Measurements from ENCODE around the gene MINDY4. TPM values are rescaled to one million over a fixed set of nuclear protein-coding genes. Genes with fewer than 3 reads are reported as not detected.

MINDY4 gene
- total and polyA plus RNA-seq, 10 of the 15 experiments (the other 5 are each of a cell fraction or from before 2014, with no cell fraction given), result 0.10 to 0.90 (median 0.40) TPM

DNA sequence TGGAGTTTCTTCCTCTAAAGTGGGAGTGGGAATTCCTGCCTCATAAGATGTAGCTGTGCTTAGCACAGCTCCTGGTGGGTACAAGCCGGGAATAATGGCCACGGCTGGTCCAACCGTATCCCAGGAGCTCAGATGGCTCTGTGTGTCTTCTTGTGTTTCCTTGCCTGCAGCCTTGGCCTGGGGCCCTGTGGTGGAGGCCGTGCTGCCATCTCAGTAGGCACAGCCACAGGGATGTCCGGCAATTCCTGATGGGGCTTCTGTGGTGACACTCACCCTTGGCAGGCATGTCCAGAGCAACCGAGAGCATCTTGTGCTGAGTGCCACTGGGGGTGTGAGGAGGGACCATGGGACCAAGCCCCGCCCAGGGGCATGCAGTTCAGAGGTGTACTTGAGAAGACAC is 90.4 kb downstream of the MINDY4 start:
- SMC1A ChIA-PET (ENCODE audit: uncharacterized antibody, unreplicated experiment), result no interaction called here

DNA sequence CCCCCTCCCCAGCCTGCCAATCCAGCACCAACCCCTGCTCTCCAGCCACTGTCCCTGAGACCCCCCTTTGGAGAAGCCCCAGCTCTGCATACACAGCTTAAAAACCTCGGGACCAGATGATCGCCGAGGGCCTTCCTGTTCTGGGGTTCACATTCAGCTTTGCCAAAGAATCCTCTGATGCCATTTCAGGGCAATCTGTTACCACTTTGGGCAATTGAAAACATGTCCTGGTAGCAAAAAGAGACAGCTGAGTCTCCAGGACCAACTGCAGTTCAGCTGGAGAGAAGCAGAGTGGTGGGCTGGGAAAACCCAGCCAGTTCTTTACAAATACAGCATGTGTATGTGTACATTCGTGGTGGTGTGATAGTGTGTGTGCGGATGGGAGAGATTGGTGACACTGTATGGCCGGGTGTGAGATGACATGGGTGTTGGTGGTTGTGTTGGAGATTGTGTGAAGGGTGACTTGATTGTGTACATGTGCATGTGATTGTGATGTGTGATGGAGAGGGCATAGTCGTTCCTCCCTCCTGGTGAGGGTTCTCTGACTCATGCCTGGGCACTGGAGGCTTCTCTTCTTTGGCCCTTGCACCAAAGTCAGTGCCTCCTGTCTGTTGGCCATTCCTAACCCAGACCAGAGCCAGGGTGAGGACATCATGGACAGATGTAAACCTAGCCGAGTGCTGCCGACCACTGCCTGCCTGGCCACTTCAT is 91.9 kb downstream of the MINDY4 start:
- WGBS (ENCODE audit: insufficient coverage, insufficient replicate concordance, low lambda C conversion rate, missing lambda C conversion rate), result 37% methylated on average over 9 of the region's 9 CpGs
- SMC1A ChIA-PET (ENCODE audit: uncharacterized antibody, unreplicated experiment), result interaction anchor here (1.4 kb wide), 1 partner anchor 34 kb away, joined by 3 read pairs; no protein-coding TSS in a partner anchor
- no peak overlapping the region for H3K27ac ChIP-seq (ENCODE audit: control insufficient read depth, insufficient read depth)
- ATAC-seq (no peak), DNase-seq (ENCODE audit: low read depth, low spot score) (no peak), FAIRE-seq (no peak)
- RAD21 ChIA-PET (ENCODE audit: unreplicated experiment), result no interaction called here
- CTCF ChIA-PET, result no interaction called here
- H3K9me3 ChIP-seq (replicated peaks; ENCODE audit: control insufficient read depth, insufficient read depth, low read length), result no peaks in the 10 kb centered on the region
- H4K20me1 ChIP-seq (ENCODE audit: control insufficient read depth, insufficient read depth), result no peaks in the 10 kb centered on the region; the same call in 1 of the 2 replicates
- H3K4me2 ChIP-seq (ENCODE audit: control insufficient read depth, insufficient read depth), result no peak overlapping the region
- H3K4me3 ChIP-seq, result no peak overlapping the region
- H3K36me3 ChIP-seq (ENCODE audit: control insufficient read depth in 2 of 2, insufficient read depth in 2 of 2, low read length in 1 of 2), result no peaks in the 10 kb centered on the region
- no peak for TF ChIP-seq RAD21 (IDR thresholded peaks at IDR 0.05; ENCODE audit: insufficient read depth, low read depth, low read length)
- H3K4me1 ChIP-seq (ENCODE audit: control insufficient read depth, insufficient read depth, low read length), result no peaks in the 10 kb centered on the region
- H3K79me2 ChIP-seq (ENCODE audit: control insufficient read depth, insufficient read depth, low read length), result no peaks in the 10 kb centered on the region
- intact Hi-C loops (cut with micrococcal nuclease; ENCODE audit: unreplicated experiment) (no loop called here), in situ Hi-C loops (cut with MboI) (no loop called here)
- POLR2A ChIA-PET, result no interaction called here
- no peak overlapping the region for H3K9ac ChIP-seq (ENCODE audit: control insufficient read depth, insufficient read depth, low read length)
- H2AFZ ChIP-seq (ENCODE audit: control insufficient read depth, low read depth, low read length), result no peak overlapping the region
- no TSS peak for BruUV-seq (replicated peaks)
- H3K27me3 ChIP-seq (replicated peaks in 1 of 2; ENCODE audit: control insufficient read depth in 2 of 2, insufficient read depth in 2 of 2, low read length in 1 of 2), result no peaks in the 10 kb centered on the region

More for the DNA sequence above, 90.4 kb downstream of the MINDY4 start:
- Histone ChIP-seq H3K4me2 (ENCODE audit: control insufficient read depth, insufficient read depth) (no peak overlapping the region), H3K27me3 (replicated peaks in 1 of 2; ENCODE audit: control insufficient read depth in 2 of 2, insufficient read depth in 2 of 2, low read length in 1 of 2) (no peaks in the 10 kb centered on the region), H3K36me3 (ENCODE audit: control insufficient read depth in 2 of 2, insufficient read depth in 2 of 2, low read length in 1 of 2) (no peaks in the 10 kb centered on the region), H4K20me1 (ENCODE audit: control insufficient read depth, insufficient read depth) (no peaks in the 10 kb centered on the region; the same call in 1 of the 2 replicates), H3K9me3 (replicated peaks; ENCODE audit: control insufficient read depth, insufficient read depth, low read length) (no peaks in the 10 kb centered on the region), H2AFZ (ENCODE audit: control insufficient read depth, low read depth, low read length) (no peak overlapping the region), H3K4me3 (no peak overlapping the region), H3K9ac (ENCODE audit: control insufficient read depth, insufficient read depth, low read length) (no peak overlapping the region), H3K79me2 (ENCODE audit: control insufficient read depth, insufficient read depth, low read length) (no peaks in the 10 kb centered on the region), H3K27ac (ENCODE audit: control insufficient read depth, insufficient read depth) (no peak overlapping the region), H3K4me1 (ENCODE audit: control insufficient read depth, insufficient read depth, low read length) (no peaks in the 10 kb centered on the region)
- BruUV-seq (replicated peaks), result no TSS peak
- POLR2A ChIA-PET, result no interaction called here
- WGBS (ENCODE audit: insufficient coverage, insufficient replicate concordance, low lambda C conversion rate, missing lambda C conversion rate), result 56% methylated on average over 7 of the region's 7 CpGs
- TF ChIP-seq HDGF (IDR thresholded peaks at IDR 0.05) (no peak), NRF1 (conservative IDR thresholded peaks at IDR 0.05; ENCODE audit: low read depth, low read length) (no peak), LARP7 (IDR thresholded peaks at IDR 0.05) (no peak), SUZ12 (IDR thresholded peaks at IDR 0.05; ENCODE audit: unreplicated experiment) (no peak), CBX5 (IDR thresholded peaks at IDR 0.05; ENCODE audit: low read depth) (no peak), RAD51 (IDR thresholded peaks at IDR 0.05) (no peak), ZNF622 (IDR thresholded peaks at IDR 0.05) (no peak), RBBP5 (conservative IDR thresholded peaks at IDR 0.05) (no peak), ZZZ3 (IDR thresholded peaks at IDR 0.05; ENCODE audit: control insufficient read depth, insufficient read length, low read depth) (no peak), SIN3A (IDR thresholded peaks at IDR 0.05; ENCODE audit: low read depth, low read length) (no peak), ASH2L (IDR thresholded peaks at IDR 0.05; ENCODE audit: borderline replicate concordance, low read depth) (no peak), FOXK2 (IDR thresholded peaks at IDR 0.05) (no peak)
- ATAC-seq (no peak), DNase-seq (ENCODE audit: low read depth, low spot score) (no peak), FAIRE-seq (no peak)
- CTCF ChIA-PET, result no interaction called here
- intact Hi-C loops (cut with micrococcal nuclease; ENCODE audit: unreplicated experiment), result no loop called here
- RAD21 ChIA-PET (ENCODE audit: unreplicated experiment), result no interaction called here
- in situ Hi-C loops (cut with MboI), result no loop called here
